Measurements from ENCODE around the gene IGSF3.

IGSF3 gene

GRCh38 chr1:116561563-116561962, 106.0 kb downstream of the IGSF3 start:
- no peaks in the 10 kb centered on the region for H3K4me1 ChIP-seq (ENCODE audit: control insufficient read depth, insufficient read depth, low read length)
- peaks cover 21% of the 10 kb centered on the region for H3K9me3 ChIP-seq (ENCODE audit: control insufficient read depth, insufficient read depth, low read depth, low read length)
- H3K27me3 ChIP-seq (ENCODE audit: control insufficient read depth, insufficient read depth, low read length), result no peaks in the 10 kb centered on the region
- no peak overlapping the region for H3K4me3 ChIP-seq (ENCODE audit: low read depth, low read length)
- H3K27ac ChIP-seq (ENCODE audit: low read depth, low read length), result no peak overlapping the region
- H3K36me3 ChIP-seq (ENCODE audit: control insufficient read depth, insufficient read depth, low read length), result no peaks in the 10 kb centered on the region
- H3K9ac ChIP-seq (ENCODE audit: low read length), result no peak overlapping the region

DNA sequence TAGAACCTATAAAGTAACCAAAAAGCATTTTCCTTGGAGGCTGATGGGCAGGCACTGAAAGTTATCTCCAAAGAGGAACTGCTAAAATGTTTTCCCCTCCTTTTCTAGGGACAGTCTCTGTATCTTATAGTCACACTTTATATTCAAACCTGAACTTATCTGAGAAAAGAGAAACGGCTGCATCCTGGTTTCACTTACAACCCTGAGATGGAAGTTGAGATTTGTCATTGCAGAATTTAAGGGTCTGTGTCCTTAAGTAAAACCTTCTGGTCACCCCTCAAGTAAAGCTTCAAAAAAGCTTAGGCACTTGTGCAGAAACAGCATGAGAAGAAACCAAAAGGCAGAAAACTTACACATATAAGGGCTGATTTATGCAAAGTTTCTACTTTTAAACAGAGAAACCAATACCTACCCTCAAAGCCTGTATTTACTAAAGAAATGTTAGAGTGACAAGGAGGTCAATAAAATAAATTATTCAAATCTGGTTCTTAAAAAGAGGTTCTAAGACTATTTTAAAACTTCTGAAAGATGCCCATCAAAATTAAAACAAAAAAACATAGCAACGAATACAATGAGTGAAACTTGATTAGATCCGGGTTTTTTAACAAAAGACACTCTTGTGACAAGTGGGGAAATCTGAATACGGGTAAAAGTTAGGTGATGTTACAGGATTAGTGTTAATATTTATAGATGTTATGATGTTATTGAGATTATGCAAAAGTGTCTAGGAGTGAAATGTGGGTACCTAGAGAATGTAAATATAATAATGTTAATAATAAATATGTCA, 106.6 kb downstream of the IGSF3 start:
- H3K36me3 ChIP-seq (ENCODE audit: control insufficient read depth, insufficient read depth, low read length), result no peaks in the 10 kb centered on the region
- no peak overlapping the region for H3K27ac ChIP-seq (ENCODE audit: low read depth, low read length)
- no peak overlapping the region for H3K9ac ChIP-seq (ENCODE audit: low read length)
- H3K4me3 ChIP-seq (ENCODE audit: low read depth, low read length), result no peak overlapping the region
- H3K27me3 ChIP-seq (ENCODE audit: control insufficient read depth, insufficient read depth, low read length), result no peaks in the 10 kb centered on the region
- no peaks in the 10 kb centered on the region for H3K4me1 ChIP-seq (ENCODE audit: control insufficient read depth, insufficient read depth, low read length)
- peaks cover 21% of the 10 kb centered on the region for H3K9me3 ChIP-seq (ENCODE audit: control insufficient read depth, insufficient read depth, low read depth, low read length)

DNA sequence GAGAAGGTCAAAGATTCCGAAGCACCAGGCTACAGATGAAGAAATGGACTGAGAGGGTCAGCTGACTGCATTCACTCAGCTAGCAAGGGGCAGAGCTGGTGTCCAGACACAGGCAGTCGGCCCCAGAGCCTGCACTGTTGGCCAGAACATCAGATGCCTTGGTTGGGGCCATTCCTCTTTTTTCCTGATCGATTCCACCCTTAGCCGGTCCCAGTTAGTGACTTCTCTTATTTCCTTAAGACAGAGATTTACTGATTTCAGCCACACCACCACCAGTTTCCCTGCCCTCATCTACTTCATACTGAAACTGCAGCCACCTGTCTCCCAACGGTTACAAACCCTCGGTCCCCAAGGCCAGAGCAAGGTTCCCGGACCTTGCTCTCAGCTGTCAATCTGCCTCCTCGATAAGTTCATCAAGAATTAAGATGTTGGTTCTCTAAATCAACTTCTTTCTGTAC, 108.2 kb downstream of the IGSF3 start:
- Histone ChIP-seq H3K27me3 (ENCODE audit: control insufficient read depth, insufficient read depth, low read length) (no peaks in the 10 kb centered on the region), H3K36me3 (ENCODE audit: control insufficient read depth, insufficient read depth, low read length) (no peaks in the 10 kb centered on the region), H3K4me1 (ENCODE audit: control insufficient read depth, insufficient read depth, low read length) (no peaks in the 10 kb centered on the region), H3K9ac (ENCODE audit: low read length) (no peak overlapping the region), H3K4me3 (ENCODE audit: low read depth, low read length) (no peak overlapping the region), H3K27ac (ENCODE audit: low read depth, low read length) (no peak overlapping the region), H3K9me3 (ENCODE audit: control insufficient read depth, insufficient read depth, low read depth, low read length) (peaks cover 17% of the 10 kb centered on the region)

DNA sequence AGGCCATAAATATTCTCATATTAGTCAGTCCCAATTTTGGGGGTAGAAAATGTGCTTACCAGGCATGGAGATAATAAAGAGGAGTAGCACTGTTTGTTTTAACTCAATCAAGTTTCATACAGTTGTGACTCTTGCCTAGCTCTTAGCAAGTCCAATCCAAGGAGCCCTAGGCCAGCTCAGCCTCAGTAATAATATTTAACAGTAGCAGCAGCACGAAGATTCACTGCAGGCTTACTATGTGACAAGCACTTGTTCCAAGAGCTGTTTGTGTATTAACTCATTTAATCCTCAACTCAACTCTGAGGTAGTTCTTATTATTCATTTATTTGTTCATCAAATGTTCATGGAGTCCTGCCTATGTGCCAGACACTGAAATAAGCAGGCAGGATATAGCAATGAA, 109.0 kb downstream of the IGSF3 start:
- no peak overlapping the region for H3K27ac ChIP-seq (ENCODE audit: low read depth, low read length)
- H3K36me3 ChIP-seq (ENCODE audit: control insufficient read depth, insufficient read depth, low read length), result no peaks in the 10 kb centered on the region
- H3K9ac ChIP-seq (ENCODE audit: low read length), result no peak overlapping the region
- H3K9me3 ChIP-seq (ENCODE audit: control insufficient read depth, insufficient read depth, low read depth, low read length), result peaks cover 12% of the 10 kb centered on the region
- H3K4me3 ChIP-seq (ENCODE audit: low read depth, low read length), result no peak overlapping the region
- H3K27me3 ChIP-seq (ENCODE audit: control insufficient read depth, insufficient read depth, low read length), result no peaks in the 10 kb centered on the region
- H3K4me1 ChIP-seq (ENCODE audit: control insufficient read depth, insufficient read depth, low read length), result peaks cover 4% of the 10 kb centered on the region

DNA sequence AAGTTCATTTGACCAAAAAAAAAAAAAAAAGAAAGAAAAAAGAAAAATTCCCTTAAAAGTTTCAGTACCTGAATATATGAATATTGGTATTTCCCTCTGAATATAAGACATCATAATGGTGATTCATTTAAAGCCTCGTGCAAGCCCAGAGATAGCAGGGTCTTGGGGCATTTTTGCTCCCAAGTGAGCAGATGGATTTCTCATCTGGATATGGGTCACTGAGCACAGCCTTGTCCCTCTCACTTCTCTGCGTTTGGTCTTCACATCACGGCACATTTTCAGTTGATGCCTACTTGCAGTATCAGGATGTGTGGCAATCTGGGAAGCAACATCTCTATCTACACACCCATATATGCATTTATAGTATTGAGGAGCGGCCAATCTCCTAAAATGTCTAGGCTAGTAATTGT, 109.4 kb downstream of the IGSF3 start:
- peaks cover 8% of the 10 kb centered on the region for H3K4me1 ChIP-seq (ENCODE audit: control insufficient read depth, insufficient read depth, low read length)
- H3K36me3 ChIP-seq (ENCODE audit: control insufficient read depth, insufficient read depth, low read length), result no peaks in the 10 kb centered on the region
- H3K4me3 ChIP-seq (ENCODE audit: low read depth, low read length), result no peak overlapping the region
- H3K9me3 ChIP-seq (ENCODE audit: control insufficient read depth, insufficient read depth, low read depth, low read length), result peaks cover 8% of the 10 kb centered on the region
- no peaks in the 10 kb centered on the region for H3K27me3 ChIP-seq (ENCODE audit: control insufficient read depth, insufficient read depth, low read length)
- no peak overlapping the region for H3K9ac ChIP-seq (ENCODE audit: low read length)
- H3K27ac ChIP-seq (ENCODE audit: low read depth, low read length), result no peak overlapping the region

GRCh38 chr1:116557323-116557878, 110.1 kb downstream of the IGSF3 start:
- no peak overlapping the region for H3K4me3 ChIP-seq (ENCODE audit: low read depth, low read length)
- H3K9ac ChIP-seq (ENCODE audit: low read length), result no peak overlapping the region
- peaks cover 2% of the 10 kb centered on the region for H3K9me3 ChIP-seq (ENCODE audit: control insufficient read depth, insufficient read depth, low read depth, low read length)
- no peaks in the 10 kb centered on the region for H3K27me3 ChIP-seq (ENCODE audit: control insufficient read depth, insufficient read depth, low read length)
- H3K27ac ChIP-seq (ENCODE audit: low read depth, low read length), result no peak overlapping the region
- no peaks in the 10 kb centered on the region for H3K36me3 ChIP-seq (ENCODE audit: control insufficient read depth, insufficient read depth, low read length)
- peaks cover 8% of the 10 kb centered on the region for H3K4me1 ChIP-seq (ENCODE audit: control insufficient read depth, insufficient read depth, low read length)

DNA sequence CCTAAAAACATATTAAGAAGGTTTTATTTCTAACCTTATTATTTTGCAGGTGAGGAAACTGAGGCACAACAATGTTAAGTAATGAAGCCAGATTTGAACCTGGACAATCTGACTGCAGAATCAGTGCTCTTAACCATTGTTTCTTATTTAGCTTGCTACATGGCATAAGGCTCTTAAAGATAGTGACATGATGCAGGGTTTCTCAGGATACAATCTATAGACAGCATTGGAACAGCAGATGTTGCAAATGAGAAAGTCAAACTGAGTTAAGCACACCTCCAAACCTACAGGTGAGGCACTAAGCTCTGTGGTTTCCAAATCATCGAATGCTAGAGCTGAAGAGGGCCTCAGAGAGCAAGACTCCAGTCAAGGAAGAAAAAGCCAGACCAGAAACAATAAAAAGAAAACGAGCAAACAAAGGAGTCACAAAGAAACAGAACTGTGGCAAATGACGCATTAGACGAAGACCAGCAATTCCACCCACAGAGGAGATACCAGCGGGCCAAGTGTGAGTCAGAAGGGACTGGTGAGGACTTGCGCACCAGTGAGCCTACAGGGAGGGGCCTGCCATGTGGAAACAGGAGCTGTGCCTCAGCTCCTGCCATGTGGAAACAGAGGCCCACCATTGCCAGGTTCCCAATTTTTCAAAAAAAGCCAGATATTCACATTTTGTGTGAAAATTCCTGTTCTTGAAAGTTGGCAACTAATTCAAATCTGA, 111.1 kb downstream of the IGSF3 start:
- Histone ChIP-seq H3K4me3 (ENCODE audit: low read depth, low read length) (no peak overlapping the region), H3K27me3 (ENCODE audit: control insufficient read depth, insufficient read depth, low read length) (no peaks in the 10 kb centered on the region), H3K9ac (ENCODE audit: low read length) (no peak overlapping the region), H3K27ac (ENCODE audit: low read depth, low read length) (no peak overlapping the region), H3K9me3 (ENCODE audit: control insufficient read depth, insufficient read depth, low read depth, low read length) (no peaks in the 10 kb centered on the region), H3K4me1 (ENCODE audit: control insufficient read depth, insufficient read depth, low read length) (peaks cover 8% of the 10 kb centered on the region), H3K36me3 (ENCODE audit: control insufficient read depth, insufficient read depth, low read length) (no peaks in the 10 kb centered on the region)

GRCh38 chr1:116554924-116555323, 112.6 kb downstream of the IGSF3 start:
- H3K36me3 ChIP-seq (ENCODE audit: control insufficient read depth, insufficient read depth, low read length), result no peaks in the 10 kb centered on the region
- no peak overlapping the region for H3K9ac ChIP-seq (ENCODE audit: low read length)
- no peak overlapping the region for H3K27ac ChIP-seq (ENCODE audit: low read depth, low read length)
- no peak overlapping the region for H3K4me3 ChIP-seq (ENCODE audit: low read depth, low read length)
- H3K27me3 ChIP-seq (ENCODE audit: control insufficient read depth, insufficient read depth, low read length), result no peaks in the 10 kb centered on the region
- no peaks in the 10 kb centered on the region for H3K9me3 ChIP-seq (ENCODE audit: control insufficient read depth, insufficient read depth, low read depth, low read length)
- peaks cover 8% of the 10 kb centered on the region for H3K4me1 ChIP-seq (ENCODE audit: control insufficient read depth, insufficient read depth, low read length)

DNA sequence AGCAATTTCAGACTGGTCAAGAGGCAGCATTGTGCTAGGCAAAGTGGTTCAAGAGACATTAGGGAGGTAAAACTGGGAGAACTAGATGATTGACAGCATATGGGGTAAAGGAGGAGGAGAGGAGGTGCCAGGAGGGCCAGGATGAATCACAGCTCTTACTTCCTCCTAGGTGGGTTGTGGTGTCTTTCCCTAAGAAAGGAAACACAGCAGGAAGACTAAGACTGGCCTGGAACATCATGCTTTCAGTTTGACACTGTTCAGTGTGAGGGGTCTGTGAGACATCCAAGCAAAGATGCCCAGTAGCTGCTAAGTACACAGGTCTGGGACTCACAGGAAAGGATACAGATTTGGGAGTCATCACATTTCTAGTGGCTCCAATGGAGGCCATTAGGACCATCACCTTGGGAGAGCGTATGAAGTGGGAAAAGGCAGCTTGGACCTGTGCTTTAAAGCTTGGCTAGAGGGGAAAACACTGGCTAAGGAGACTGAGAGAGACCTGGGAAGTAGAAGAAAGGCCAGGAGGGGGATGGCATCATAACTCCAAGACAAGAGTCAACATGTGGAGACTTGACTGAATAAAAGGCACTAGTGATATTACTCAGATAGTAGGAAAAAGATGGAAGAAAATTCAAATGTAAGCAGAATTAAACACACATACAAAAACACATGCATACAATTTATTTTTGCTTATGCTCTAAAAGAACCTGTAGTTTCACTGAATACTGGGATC, 114.0 kb downstream of the IGSF3 start:
- no peak overlapping the region for H3K27ac ChIP-seq (ENCODE audit: low read depth, low read length)
- no peaks in the 10 kb centered on the region for H3K27me3 ChIP-seq (ENCODE audit: control insufficient read depth, insufficient read depth, low read length)
- no peak overlapping the region for H3K4me3 ChIP-seq (ENCODE audit: low read depth, low read length)
- no peaks in the 10 kb centered on the region for H3K9me3 ChIP-seq (ENCODE audit: control insufficient read depth, insufficient read depth, low read depth, low read length)
- H3K9ac ChIP-seq (ENCODE audit: low read length), result peak overlapping the region; percentile 28
- peaks cover 8% of the 10 kb centered on the region for H3K4me1 ChIP-seq (ENCODE audit: control insufficient read depth, insufficient read depth, low read length)
- no peaks in the 10 kb centered on the region for H3K36me3 ChIP-seq (ENCODE audit: control insufficient read depth, insufficient read depth, low read length)

DNA sequence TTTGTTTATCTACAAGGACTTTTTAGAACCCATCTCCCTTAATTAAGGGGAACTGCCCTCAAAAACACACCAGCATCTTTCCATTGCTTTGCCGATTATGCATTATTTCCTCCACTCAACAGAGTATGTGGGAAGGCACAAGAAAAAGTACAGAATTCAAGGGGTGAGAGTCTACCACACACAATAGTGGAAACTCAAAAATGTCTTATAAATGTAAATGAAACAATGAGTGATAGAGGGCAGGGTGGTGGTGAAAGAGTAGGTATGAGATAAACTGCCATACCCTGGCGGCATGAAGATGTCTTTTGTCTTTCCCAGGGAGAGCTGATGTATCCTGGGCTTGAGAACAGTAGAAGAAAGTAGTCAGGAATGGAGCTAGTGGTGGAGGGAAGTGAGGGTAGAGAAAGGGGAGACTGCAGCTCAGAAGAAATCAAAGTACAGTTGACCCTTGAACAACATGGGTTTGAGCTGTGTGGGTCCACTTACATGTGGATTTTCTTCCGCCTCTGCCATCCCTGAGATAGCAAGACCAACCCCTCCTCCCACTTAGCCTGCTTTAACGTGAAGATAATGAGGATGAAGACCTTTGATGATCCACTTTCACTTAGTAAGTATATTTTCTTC, 121.1 kb downstream of the IGSF3 start:
- no peaks in the 10 kb centered on the region for H3K27me3 ChIP-seq (ENCODE audit: control insufficient read depth, insufficient read depth, low read length)
- no peak overlapping the region for H3K9ac ChIP-seq (ENCODE audit: low read length)
- no peaks in the 10 kb centered on the region for H3K4me1 ChIP-seq (ENCODE audit: control insufficient read depth, insufficient read depth, low read length)
- peaks cover 6% of the 10 kb centered on the region for H3K36me3 ChIP-seq (ENCODE audit: control insufficient read depth, insufficient read depth, low read length)
- no peak overlapping the region for H3K4me3 ChIP-seq (ENCODE audit: low read depth, low read length)
- H3K27ac ChIP-seq (ENCODE audit: low read depth, low read length), result no peak overlapping the region
- no peaks in the 10 kb centered on the region for H3K9me3 ChIP-seq (ENCODE audit: control insufficient read depth, insufficient read depth, low read depth, low read length)
